Chondrocyte (in vitro differentiated cells): ENCODE results near the gene NR6A1. TPM values are rescaled to one million over a fixed set of nuclear protein-coding genes. Genes with fewer than 3 reads are reported as not detected.

Experiments used
- DNase-seq: peaks from one replicate; pipeline ENCODE4 v3.0.0; 2021; ENCODE audit warnings: mixed read lengths, low spot score
- H3K27ac Mint-ChIP-seq: one replicate; pipeline ENCODE4 v1.8.0; 2021; ENCODE audit warnings: mild to moderate bottlenecking, moderate library complexity, mixed read lengths; ENCODE audit not compliant: unreplicated experiment
- H3K27me3 Mint-ChIP-seq: 2 replicates; pipeline ENCODE4 v1.8.0; 2021; ENCODE audit warnings: low read depth, mixed read lengths
- H3K36me3 Mint-ChIP-seq: 2 replicates; pipeline ENCODE4 v1.8.0; 2021; ENCODE audit warnings: low read depth, mixed read lengths
- H3K4me1 Mint-ChIP-seq: 2 replicates; pipeline ENCODE4 v1.8.0; 2021; ENCODE audit warnings: low read depth, mild to moderate bottlenecking, mixed read lengths
- H3K4me3 Mint-ChIP-seq: one replicate; pipeline ENCODE4 v1.8.0; 2021; ENCODE audit warnings: mild to moderate bottlenecking, moderate library complexity, mixed read lengths; ENCODE audit not compliant: unreplicated experiment
- H3K9me3 Mint-ChIP-seq: 2 replicates; pipeline ENCODE4 v1.8.0; 2021; ENCODE audit warnings: low read depth, mixed read lengths
- total RNA-seq: library from RNA; stranded (reverse); gene quantifications from 3 replicates; pipeline ENCODE4 v1.2.1, GENCODE V29; 2021
- TF ChIP-seq, protein P1 (sequence below): fragments of 200-600 bp; sonication (generic); IDR thresholded peaks from 2 replicates; pipeline ENCODE4 v1.5.0; 2021; ENCODE audit warnings: antibody characterized with exemption, mild to moderate bottlenecking, moderate library complexity

Gene NR6A1
- total RNA-seq, 1 donor from 2014 or later: 0.77 TPM

- Mint-ChIP-seq H3K27ac (peak overlapping the region; percentile 84), H3K9me3 (no peaks in the 10 kb centered on the region), H3K27me3 (no peaks in the 10 kb centered on the region), H3K4me1 (peaks cover 65% of the 10 kb centered on the region), H3K36me3 (peaks cover 4% of the 10 kb centered on the region), H3K4me3 (no peak overlapping the region)
- DNase-seq: peak; percentile 90
- TF ChIP-seq, protein P1, sequence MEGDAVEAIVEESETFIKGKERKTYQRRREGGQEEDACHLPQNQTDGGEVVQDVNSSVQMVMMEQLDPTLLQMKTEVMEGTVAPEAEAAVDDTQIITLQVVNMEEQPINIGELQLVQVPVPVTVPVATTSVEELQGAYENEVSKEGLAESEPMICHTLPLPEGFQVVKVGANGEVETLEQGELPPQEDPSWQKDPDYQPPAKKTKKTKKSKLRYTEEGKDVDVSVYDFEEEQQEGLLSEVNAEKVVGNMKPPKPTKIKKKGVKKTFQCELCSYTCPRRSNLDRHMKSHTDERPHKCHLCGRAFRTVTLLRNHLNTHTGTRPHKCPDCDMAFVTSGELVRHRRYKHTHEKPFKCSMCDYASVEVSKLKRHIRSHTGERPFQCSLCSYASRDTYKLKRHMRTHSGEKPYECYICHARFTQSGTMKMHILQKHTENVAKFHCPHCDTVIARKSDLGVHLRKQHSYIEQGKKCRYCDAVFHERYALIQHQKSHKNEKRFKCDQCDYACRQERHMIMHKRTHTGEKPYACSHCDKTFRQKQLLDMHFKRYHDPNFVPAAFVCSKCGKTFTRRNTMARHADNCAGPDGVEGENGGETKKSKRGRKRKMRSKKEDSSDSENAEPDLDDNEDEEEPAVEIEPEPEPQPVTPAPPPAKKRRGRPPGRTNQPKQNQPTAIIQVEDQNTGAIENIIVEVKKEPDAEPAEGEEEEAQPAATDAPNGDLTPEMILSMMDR: no peak
Measured at GRCh38 chr9:124782661-124783574, 11.8 kb upstream of the NR6A1 start.

GRCh38 chr9:124781967-124782660, 11.0 kb upstream of the NR6A1 start:
- no peaks in the 10 kb centered on the region for H3K9me3 Mint-ChIP-seq
- TF ChIP-seq, protein P1: no peak
- H3K4me1 Mint-ChIP-seq: peaks cover 70% of the 10 kb centered on the region
- H3K27ac Mint-ChIP-seq: peak overlapping the region; percentile 84
- H3K36me3 Mint-ChIP-seq: peaks cover 4% of the 10 kb centered on the region
- peak; percentile 32 for DNase-seq
- H3K27me3 Mint-ChIP-seq: no peaks in the 10 kb centered on the region
- H3K4me3 Mint-ChIP-seq: no peak overlapping the region

GRCh38 chr9:124780757-124781151, 9.6 kb upstream of the NR6A1 start:
- H3K4me1 Mint-ChIP-seq: peaks cover 80% of the 10 kb centered on the region
- no peaks in the 10 kb centered on the region for H3K27me3 Mint-ChIP-seq
- H3K4me3 Mint-ChIP-seq: peak overlapping the region; percentile 71
- DNase-seq: peak; percentile 47
- TF ChIP-seq, protein P1: no peak
- peaks cover 3% of the 10 kb centered on the region for H3K36me3 Mint-ChIP-seq
- no peak overlapping the region for H3K27ac Mint-ChIP-seq
- no peaks in the 10 kb centered on the region for H3K9me3 Mint-ChIP-seq

DNA sequence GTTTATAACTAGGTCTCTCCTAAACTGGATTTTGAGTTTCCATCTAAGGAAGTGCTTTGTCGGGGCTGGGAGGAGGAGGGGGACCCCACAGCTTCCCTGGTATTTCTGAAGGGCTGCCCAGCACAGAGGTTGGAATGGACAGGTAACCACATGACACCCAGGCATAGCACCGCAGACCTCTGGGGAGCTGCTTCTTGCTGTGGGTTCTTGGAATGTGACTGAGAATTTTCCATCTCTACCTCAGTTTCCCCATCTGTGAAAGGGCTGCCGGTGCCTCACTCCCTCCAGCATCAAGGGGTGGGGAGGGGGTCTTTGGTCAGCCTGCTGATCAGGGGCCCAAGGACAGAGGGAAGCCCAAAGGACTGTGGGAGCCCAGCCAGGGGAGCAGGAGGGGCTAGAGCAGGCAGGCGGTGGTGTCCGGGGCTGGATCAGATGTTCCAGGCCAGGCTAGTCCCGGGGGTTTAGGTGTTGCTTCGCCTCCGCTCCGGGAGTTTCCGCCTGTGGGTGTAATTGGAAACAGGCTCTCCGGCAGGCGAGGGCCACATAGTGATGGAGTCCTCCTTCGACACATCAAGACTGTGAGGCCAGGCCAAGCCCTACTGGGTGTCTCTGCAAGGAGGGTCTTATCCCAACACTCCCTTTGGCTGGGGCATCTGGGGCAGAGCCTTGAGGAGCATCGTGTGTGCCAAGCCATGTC, 9.1 kb upstream of the NR6A1 start:
- peak overlapping the region; percentile 71 for H3K4me3 Mint-ChIP-seq
- peaks cover 82% of the 10 kb centered on the region for H3K4me1 Mint-ChIP-seq
- H3K27me3 Mint-ChIP-seq: no peaks in the 10 kb centered on the region
- peak; percentile 82 for DNase-seq
- H3K9me3 Mint-ChIP-seq: no peaks in the 10 kb centered on the region
- H3K27ac Mint-ChIP-seq: peak overlapping the region; percentile 91
- peaks cover 3% of the 10 kb centered on the region for H3K36me3 Mint-ChIP-seq
- TF ChIP-seq, protein P1: no peak
